B cell (primary cell): Measurements from ENCODE around the gene ZNF618.

Experiments used
- EZH2 ChIP-seq: IDR thresholded peaks from 2 replicates; pipeline ENCODE4 v1.6.1; 2012; ENCODE audit warnings: borderline replicate concordance, low read depth, mild to moderate bottlenecking, moderate library complexity, low read length; ENCODE audit not compliant: insufficient read depth, poor library complexity, severe bottlenecking
- TF ChIP-seq, protein P1 (sequence below): fragments of 200-600 bp; IDR thresholded peaks from one replicate; pipeline ENCODE4 v1.8.0; 2022; ENCODE audit warnings: antibody characterized with exemption, mild to moderate bottlenecking

DNA sequence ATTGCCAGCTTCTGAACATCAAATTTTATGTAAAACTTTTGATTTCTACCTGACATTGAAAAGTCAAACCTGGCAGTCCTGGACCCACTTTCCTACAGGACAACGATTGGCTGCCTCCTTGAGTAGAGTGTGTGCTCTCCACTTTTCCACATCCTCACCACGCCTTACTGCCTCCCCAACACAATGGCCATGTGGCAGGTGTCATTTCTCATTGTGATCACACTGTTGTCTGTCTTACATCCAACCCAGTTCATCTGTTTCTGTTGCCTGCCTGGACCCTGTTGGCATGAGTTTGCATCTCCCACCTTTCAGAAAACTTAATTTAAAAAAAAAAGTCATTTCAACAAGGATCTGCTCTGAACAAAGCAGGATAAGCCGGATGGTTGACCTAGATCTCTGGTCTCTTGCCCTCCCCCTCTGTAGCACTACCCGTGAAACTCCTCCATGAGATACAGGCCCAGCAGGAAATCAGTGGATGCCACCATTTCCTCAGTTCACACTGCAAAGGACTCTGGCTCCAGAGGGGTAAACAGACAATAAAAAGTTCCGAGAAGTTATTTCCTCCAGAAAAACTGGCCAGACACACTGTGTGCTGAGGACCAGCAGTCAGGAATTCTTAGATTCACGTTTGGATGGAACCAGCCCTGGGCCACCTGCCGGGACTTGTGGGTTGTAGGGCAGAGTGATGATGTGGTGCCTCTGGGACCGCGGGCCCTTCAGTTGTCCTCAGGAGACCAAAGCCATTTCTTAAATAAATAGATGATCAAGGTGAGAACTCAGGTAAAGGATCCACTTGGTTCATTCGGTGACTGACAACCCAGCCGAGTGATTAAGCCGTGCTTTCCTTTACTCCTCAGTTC is 153.4 kb downstream of the ZNF618 start:
- TF ChIP-seq, protein P1, sequence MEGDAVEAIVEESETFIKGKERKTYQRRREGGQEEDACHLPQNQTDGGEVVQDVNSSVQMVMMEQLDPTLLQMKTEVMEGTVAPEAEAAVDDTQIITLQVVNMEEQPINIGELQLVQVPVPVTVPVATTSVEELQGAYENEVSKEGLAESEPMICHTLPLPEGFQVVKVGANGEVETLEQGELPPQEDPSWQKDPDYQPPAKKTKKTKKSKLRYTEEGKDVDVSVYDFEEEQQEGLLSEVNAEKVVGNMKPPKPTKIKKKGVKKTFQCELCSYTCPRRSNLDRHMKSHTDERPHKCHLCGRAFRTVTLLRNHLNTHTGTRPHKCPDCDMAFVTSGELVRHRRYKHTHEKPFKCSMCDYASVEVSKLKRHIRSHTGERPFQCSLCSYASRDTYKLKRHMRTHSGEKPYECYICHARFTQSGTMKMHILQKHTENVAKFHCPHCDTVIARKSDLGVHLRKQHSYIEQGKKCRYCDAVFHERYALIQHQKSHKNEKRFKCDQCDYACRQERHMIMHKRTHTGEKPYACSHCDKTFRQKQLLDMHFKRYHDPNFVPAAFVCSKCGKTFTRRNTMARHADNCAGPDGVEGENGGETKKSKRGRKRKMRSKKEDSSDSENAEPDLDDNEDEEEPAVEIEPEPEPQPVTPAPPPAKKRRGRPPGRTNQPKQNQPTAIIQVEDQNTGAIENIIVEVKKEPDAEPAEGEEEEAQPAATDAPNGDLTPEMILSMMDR = no peak
- TF ChIP-seq EZH2 = no peak
